Upper lobe of right lung (tissue), 1 donor: ENCODE results near the gene MAPK8IP1. TPM values are rescaled to one million over a fixed set of nuclear protein-coding genes. Genes with fewer than 3 reads are reported as not detected.

Experiments
- ATAC-seq: fragments of 200-7000 bp; cut with Tn5 transposase; one replicate; pipeline ENCODE4 v1.9.1; 2020; ENCODE audit warnings: mild to moderate bottlenecking, moderate library complexity
- DNase-seq: peaks from one replicate; pipeline ENCODE4 v3.0.0-alpha.2; 2020
- H3K27ac ChIP-seq: fragments of 200-600 bp; one replicate; pipeline ENCODE4 v1.8.0; 2022
- H3K27me3 ChIP-seq: fragments of 200-600 bp; one replicate; pipeline ENCODE4 v1.8.0; 2022; ENCODE audit warnings: mild to moderate bottlenecking
- H3K36me3 ChIP-seq: fragments of 200-600 bp; one replicate; pipeline ENCODE4 v1.8.0; 2022
- H3K4me1 ChIP-seq: fragments of 200-600 bp; one replicate; pipeline ENCODE4 v1.8.0; 2022
- H3K4me3 ChIP-seq: fragments of 200-600 bp; one replicate; pipeline ENCODE4 v1.8.0; 2022; ENCODE audit warnings: mild to moderate bottlenecking
- H3K9me3 ChIP-seq: fragments of 200-600 bp; one replicate; pipeline ENCODE4 v1.8.0; 2022
- intact Hi-C: fragments of 100-400 bp; cut with DNase I; formaldehyde crosslinking; loops from one replicate; pipeline ENCODE4 v1.11.0; 2022
- total RNA-seq: library from RNA; stranded (reverse); fragmentation: NEBNext Ultra II Directional; extraction: Animal tissue kit (Norgen Biotek cat#: 25700); gene quantifications from one replicate; pipeline ENCODE4 v1.2.1, GENCODE V29; 2021
- TF ChIP-seq, protein P1 (sequence below): fragments of 200-600 bp; IDR thresholded peaks from one replicate; pipeline ENCODE4 v1.8.0; 2022; ENCODE audit warnings: antibody characterized with exemption
- donor health status: DM: no; HTN: yes; CAD: no; lungs with severe emphysema.

MAPK8IP1 gene
- total RNA-seq, 1 donor from 2014 or later = 6.4 TPM

GRCh38 chr11:45887587-45887986 lies 2.1 kb downstream of the MAPK8IP1 start:
- no peak for ATAC-seq
- H3K4me3 ChIP-seq = no peak overlapping the region
- H3K36me3 ChIP-seq = no peaks in the 10 kb centered on the region
- DNase-seq = no peak
- H3K9me3 ChIP-seq = no peaks in the 10 kb centered on the region
- H3K27ac ChIP-seq = no peak overlapping the region
- H3K4me1 ChIP-seq = peaks cover 4% of the 10 kb centered on the region
- TF ChIP-seq, protein P1, sequence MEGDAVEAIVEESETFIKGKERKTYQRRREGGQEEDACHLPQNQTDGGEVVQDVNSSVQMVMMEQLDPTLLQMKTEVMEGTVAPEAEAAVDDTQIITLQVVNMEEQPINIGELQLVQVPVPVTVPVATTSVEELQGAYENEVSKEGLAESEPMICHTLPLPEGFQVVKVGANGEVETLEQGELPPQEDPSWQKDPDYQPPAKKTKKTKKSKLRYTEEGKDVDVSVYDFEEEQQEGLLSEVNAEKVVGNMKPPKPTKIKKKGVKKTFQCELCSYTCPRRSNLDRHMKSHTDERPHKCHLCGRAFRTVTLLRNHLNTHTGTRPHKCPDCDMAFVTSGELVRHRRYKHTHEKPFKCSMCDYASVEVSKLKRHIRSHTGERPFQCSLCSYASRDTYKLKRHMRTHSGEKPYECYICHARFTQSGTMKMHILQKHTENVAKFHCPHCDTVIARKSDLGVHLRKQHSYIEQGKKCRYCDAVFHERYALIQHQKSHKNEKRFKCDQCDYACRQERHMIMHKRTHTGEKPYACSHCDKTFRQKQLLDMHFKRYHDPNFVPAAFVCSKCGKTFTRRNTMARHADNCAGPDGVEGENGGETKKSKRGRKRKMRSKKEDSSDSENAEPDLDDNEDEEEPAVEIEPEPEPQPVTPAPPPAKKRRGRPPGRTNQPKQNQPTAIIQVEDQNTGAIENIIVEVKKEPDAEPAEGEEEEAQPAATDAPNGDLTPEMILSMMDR = no peak
- intact Hi-C loops = no loop called here
- no peaks in the 10 kb centered on the region for H3K27me3 ChIP-seq

DNA sequence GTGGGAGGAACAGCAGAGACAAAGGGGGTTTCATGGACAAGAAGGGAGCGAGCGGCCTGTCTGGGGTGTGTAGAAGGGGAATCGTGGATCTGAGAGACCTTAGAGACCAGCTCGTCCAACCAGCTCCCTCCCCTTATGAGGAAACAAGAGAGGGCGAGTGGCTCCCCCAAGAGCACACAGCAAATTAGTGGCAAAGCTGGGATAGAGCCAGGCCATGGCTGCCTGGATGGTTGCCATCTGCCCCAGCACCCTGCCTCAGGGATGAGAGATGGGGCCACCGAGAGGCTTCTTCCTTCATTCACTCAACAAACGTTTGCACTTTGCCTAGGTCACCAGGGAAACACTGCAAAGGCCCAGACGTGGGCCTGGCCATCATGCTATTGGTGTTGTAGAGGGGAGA lies 4.1 kb downstream of the MAPK8IP1 start:
- no peaks in the 10 kb centered on the region for H3K9me3 ChIP-seq
- intact Hi-C loops = no loop called here
- no peak overlapping the region for H3K4me3 ChIP-seq
- H3K27me3 ChIP-seq = no peaks in the 10 kb centered on the region
- ATAC-seq = no peak
- no peaks in the 10 kb centered on the region for H3K36me3 ChIP-seq
- peaks cover 4% of the 10 kb centered on the region for H3K4me1 ChIP-seq
- H3K27ac ChIP-seq = no peak overlapping the region
- no peak for DNase-seq
- TF ChIP-seq, protein P1 = no peak

DNA sequence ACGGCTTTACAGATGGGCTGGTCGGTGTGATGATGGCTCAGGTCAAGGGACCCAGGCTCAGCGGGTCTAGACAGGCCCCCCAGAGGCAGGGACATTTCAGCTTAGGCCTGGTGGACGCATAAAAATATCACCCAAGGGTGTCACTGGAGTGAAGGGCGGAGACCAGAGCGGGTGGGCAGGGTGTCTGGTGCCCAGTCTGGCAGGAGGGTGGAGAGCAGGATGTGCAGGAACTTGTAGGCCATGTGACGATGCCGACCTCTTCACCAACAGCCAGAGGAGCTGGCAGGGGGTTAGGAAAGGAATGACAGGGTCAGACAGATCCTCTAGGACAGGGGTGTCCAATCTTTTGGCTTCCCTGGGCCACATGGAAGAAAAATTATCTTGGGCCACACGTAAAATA lies 4.5 kb downstream of the MAPK8IP1 start:
- intact Hi-C loops = no loop called here
- Histone ChIP-seq H3K27ac (no peak overlapping the region), H3K4me3 (no peak overlapping the region), H3K9me3 (no peaks in the 10 kb centered on the region), H3K36me3 (no peaks in the 10 kb centered on the region), H3K4me1 (peaks cover 4% of the 10 kb centered on the region), H3K27me3 (no peaks in the 10 kb centered on the region)
- DNase-seq (no peak), ATAC-seq (no peak)
- TF ChIP-seq, protein P1 = no peak

DNA sequence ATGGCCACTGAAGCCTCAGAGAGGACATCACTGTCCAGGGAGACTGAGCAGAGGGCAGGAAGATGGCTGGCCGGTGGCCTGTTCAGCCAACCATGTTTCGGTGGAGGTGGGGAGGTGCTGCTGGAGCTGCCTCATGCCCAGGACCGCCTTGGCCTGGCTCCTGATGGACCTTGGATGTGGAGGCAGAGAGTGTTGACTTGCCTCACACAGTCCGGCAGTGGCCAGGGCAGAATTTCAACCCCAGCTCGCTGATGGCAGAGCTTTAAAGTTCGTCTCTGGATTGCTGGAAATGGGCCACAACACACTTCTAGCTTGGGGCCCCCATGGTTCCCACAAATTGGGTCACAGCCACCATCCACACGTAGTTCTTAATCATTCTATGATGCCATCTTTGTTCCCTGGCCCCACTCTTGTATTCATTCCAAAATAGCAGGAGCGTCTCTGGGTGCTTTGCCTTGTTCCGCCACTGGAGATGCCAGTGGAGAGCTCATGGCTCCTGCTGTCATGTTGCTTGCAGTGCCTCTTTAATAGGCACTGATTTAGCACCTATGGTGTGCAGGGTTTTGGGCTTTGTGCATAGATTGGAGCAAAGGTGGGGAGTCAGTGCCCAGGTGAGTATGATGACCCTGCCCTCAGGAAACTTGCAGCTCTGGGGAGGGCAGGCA lies 5.6 kb downstream of the MAPK8IP1 start:
- Histone ChIP-seq H3K27ac (no peak overlapping the region), H3K9me3 (no peaks in the 10 kb centered on the region), H3K27me3 (no peaks in the 10 kb centered on the region), H3K36me3 (no peaks in the 10 kb centered on the region), H3K4me3 (no peak overlapping the region), H3K4me1 (peaks cover under 1% of the 10 kb centered on the region)
- ATAC-seq (no peak), DNase-seq (no peak)
- intact Hi-C loops = no loop called here
- TF ChIP-seq, protein P1 = no peak

DNA sequence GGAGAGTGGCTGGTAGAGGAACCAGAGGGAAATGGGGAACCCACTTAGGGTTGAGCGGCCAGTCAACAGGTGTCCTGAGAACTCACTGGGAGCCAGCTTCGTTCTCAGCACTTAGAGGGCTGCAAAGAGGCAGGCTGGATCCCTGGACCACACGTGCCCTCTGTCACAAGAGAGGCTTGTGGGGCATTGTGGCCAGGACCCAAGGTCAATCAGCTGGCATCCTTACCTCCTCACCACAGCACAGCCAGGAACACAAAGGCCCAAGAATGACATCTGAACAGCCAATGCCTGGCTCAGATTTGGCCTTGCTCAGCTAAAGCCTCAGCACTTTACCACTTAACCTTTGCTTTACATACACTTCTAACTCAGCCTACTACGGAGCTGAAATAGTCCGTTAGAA lies 7.4 kb downstream of the MAPK8IP1 start:
- H3K4me3 ChIP-seq = no peak overlapping the region
- ATAC-seq = no peak
- TF ChIP-seq, protein P1 = no peak

More for the DNA sequence above, 7.4 kb downstream of the MAPK8IP1 start:
- no peak for DNase-seq
- H3K27me3 ChIP-seq = no peaks in the 10 kb centered on the region
- H3K4me1 ChIP-seq = no peaks in the 10 kb centered on the region
- no peaks in the 10 kb centered on the region for H3K9me3 ChIP-seq
- intact Hi-C loops = no loop called here
- H3K36me3 ChIP-seq = no peaks in the 10 kb centered on the region
- no peak overlapping the region for H3K27ac ChIP-seq
